COLO668 (cell line): ENCODE measurements around the gene NPRL2.

Experiments
- DNase-seq: peaks from one replicate; lab custom pipeline; 2025; ENCODE audit not compliant: unreplicated experiment; lab: John Stamatoyannopoulos, UW

NPRL2 gene

GRCh38 chr3:50350527-50351322 is at the start of gene NPRL2, which contains the start of gene CYB561D2:
TSS of gene NPRL2 (minus strand) at chr3:50350775. CDS start at chr3:50350652, 123 bp downstream.
TSS of gene CYB561D2 (plus strand) at chr3:50350862. CDS start at chr3:50351434, 572 bp downstream.
- peak; percentile 90 for DNase-seq

GRCh38 chr3:50396502-50396901 is 45.9 kb upstream of the NPRL2 start:
- peak; percentile 58 for DNase-seq

GRCh38 chr3:50395070-50395860 is 44.7 kb upstream of the NPRL2 start:
- DNase-seq: no peak

DNA sequence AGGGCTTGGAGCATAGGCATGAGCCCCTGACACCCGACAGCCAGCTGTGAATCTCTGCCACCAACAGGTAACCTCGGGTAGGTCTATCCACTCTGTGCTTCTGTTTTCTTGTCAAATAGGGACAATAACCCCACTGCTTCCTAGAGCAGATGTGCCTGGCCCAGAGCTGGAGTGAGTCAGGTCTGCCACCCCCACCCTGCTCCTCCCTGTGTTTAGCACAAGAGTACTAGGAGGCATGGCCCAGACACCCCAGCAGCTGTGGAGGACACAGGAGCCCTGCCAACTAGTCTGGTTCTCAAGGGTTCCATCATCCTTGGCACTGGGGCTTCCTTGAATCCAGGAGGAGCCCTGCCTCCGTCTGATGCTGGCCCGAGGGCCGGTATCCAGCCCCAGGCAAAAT is 42.5 kb upstream of the NPRL2 start:
- DNase-seq: no peak

DNA sequence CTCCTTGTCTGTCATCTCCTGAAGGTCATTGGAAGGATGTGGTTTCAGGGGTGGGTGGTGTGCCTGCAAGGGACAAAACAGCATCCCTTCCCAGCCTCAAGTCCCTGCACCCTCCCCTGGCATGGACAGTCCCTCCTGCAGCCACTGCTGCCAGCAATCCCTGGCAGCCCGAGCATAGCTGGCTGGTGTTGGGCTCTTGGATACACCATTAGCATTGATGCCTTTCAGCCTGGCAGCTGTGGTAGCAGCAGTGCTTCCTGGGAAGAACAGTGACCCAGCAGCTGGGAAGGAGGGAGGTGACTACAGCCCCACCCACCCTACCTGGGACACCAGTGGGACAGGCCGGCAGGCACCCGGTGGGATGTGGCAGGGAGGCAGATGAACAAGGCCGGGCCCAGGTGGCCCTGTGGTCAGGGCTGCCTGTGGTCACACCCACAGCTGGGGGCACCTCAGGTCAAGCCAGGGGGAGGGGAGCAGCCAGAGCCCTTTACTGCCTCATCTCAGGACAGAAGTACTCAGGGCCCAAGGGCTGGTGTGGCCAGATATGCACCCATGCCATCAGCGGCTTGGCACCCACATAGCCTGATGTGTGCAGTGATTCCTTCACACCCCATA is 41.6 kb upstream of the NPRL2 start:
- DNase-seq: peak; percentile 1

DNA sequence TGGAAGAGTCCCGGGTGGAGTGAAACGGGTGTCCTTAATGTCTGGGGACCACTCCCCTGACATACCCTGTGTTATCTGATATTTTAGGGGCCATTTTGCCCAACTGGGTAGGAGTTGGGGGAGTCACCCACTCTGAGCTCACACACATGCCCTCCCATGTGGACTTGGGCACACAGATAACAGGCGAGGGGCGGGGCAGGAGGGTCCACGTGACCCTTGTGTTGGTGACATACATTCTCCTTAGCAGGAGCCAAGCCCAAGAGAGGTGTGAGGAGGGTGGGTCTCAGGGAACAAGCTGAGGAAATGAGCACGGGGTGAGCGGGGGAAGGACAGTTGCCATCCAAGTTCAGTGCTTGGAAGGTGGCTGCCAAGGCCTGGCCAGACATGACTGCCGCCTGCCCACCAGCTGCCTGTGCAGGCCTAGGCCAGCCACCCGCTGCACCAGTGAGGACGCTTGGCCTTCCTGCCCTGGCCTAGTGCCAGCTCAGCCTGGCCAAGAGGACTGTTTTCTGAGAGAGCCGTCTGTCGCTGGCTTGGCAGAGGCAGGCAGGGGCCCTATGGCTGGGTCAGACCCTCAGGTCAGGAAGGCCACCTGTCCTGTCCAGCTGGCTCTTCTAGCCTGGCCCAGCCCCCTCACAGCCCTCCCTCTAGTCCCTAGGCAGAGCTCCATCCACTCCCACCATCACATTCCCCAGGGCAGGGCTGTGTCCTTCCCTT is 40.1 kb upstream of the NPRL2 start:
- peak; percentile 68 for DNase-seq

DNA sequence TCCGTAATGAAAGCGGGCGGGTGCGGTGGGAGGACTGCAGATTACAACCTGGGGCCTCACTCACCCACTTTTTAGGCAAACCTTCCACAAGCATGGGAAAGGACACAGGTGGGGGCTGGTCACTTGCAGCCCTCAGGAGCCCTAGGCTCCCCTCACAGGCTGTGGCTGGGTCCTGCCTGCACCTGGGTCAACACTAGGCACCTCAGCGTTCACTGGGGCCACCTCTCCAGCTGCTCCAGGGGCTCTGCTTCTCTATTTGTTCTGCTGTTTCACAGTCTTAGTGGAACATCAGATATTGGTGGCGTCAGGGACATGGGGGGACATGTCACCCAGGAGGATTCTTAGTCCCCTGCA is 38.8 kb upstream of the NPRL2 start:
- DNase-seq: no peak

DNA sequence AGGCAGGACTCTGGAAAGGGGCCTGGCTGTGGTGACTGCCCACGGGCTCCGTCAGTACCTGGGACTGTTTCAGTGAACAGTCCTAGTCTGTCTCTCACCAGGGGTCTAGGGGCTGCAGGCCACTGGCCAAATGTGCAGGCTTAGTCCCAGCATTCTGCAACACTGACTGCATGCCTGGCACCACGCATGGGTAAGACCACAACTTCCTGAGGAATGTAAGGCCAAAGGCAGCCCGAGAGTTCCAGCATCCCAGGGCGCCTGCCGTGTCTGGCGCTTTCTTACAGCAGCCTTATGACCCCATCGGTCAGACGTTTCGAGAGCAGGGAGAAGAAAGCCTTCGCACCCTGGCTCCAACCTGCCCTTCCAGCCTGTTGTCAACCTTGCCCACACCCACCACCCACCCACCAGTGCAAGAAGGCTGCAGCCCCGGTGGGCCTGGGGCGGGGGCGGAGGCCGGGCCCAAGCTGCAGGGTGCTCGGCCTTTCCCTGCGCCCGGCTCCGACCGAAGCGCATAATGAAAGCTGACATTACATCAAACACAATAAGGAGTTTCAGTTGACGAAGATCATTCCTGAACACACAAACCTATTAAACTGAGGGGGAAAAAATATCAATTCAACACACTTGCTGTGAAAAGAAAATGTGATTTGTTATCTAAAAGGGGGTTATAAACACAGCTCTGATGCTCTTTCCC is 38.3 kb upstream of the NPRL2 start:
- DNase-seq: no peak

GRCh38 chr3:50388016-50388719 is 37.6 kb upstream of the NPRL2 start:
- DNase-seq: peak; percentile 7

DNA sequence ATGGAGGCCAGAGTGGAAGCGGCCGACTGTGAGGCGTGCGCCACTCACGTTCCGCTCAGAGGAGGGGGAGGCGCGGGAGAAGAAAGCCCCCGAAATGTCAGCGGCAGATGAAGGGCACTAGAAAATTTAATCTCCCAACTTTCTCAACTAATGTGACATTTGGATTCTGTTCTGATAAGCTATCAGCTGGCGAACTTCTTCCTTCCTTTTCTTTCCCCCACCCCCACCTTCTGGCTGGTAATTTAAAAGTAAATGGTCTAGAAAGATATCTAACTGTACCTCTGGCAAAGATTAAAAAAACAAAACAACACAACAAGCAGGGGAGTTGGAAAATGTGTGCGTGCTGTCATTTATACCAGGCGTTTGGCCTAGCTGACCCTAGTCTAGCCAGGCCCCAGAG is 35.2 kb upstream of the NPRL2 start:
- DNase-seq: no peak

DNA sequence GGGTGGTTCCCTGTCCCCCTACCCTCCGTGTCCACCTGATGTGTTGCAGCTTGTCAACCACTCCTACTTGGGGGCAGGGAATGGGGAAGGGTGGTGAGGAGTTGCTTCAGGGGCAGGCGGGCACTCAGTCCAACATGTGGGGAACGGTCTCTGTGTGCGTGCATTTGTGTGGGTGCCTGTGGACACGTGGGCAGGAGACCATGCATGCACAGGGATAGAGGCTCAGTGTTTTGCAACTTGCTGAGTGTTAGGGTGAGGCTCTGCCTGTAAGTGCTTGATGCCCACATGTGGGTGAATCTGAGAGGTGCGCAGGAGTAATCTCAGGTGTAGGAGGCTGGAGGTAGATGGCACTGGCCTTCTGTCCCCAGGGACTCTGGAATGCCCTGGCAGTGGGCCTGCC is 33.2 kb upstream of the NPRL2 start:
- DNase-seq: no peak

- no peak for DNase-seq
Measured at GRCh38 chr3:50382722-50383121, 32.1 kb upstream of the NPRL2 start.

DNA sequence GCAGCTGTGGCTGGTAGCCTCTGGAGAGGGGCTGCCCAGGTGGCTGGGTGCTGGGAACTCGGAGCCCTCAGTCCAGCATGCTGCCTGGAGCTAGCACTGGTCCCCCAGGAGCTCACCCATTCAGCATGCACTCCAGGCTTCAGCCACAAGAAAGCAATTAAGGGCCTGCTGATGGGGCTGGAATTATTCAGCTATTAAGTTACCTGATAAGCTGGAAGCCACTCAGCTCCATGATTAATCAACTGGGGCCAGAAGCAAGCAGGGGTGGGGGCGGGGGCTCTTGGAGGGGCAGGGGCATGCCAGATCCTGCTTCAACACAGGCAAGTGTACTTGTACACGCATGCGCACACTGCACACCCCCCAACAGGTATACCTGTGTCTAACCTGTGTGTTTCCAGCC is 30.8 kb upstream of the NPRL2 start:
- DNase-seq: peak; percentile 10

DNA sequence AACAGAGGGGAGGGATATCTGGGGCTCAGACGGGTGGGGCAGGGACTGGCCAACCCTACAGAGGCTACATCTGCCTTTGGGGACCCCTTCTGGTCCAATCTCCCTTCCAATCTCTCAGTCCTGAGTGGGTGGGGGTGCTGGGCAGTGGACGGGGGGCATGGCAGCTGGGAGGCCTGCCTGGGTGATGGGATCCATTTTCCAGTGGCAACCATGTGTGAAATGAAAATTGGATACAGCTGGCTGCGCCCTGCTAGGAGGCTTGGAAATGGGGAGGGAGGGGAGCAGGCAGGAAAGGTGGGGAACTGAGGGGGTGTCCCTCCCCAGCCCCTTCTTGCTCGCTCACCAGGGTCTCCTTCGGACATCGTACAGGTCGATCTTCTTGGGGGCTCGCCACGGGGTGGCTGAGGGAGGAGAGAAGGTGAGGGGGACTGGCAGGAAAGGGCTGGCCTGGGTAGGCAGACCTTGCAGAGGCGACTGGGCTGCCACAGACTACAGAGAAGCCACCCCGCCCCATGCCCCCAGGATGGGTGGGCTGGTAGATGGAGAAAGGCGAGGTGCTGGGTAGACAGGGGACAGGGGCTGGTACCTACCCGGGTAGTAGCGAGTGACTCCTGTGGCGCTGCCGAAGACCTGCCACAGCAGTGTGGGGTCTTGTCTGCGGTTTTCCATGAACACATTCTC is 30.0 kb upstream of the NPRL2 start:
- DNase-seq: no peak

DNA sequence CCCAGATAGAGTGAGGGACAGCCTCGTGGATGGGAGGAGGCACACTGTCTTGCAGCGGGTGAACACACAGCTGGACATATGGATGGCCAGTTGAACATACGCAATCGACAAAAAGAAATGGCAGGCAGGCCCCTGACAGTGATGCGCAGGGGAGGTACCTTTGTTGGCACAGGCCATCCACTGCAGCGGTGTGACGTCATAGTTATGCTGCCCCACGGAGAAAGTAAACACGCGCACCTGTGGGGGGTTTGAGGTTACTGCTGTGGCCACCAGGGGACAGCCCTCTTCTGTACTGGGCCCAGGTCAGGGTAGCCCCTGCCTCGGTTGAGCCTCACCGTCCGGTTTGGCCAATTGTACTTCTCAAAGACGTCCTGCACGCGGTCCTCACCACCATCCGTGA is 28.2 kb upstream of the NPRL2 start:
- DNase-seq: no peak

GRCh38 chr3:50378024-50378423 is 27.4 kb upstream of the NPRL2 start:
- no peak for DNase-seq

- peak; percentile 7 for DNase-seq
Measured at GRCh38 chr3:50375258-50375931, 24.8 kb upstream of the NPRL2 start.

DNA sequence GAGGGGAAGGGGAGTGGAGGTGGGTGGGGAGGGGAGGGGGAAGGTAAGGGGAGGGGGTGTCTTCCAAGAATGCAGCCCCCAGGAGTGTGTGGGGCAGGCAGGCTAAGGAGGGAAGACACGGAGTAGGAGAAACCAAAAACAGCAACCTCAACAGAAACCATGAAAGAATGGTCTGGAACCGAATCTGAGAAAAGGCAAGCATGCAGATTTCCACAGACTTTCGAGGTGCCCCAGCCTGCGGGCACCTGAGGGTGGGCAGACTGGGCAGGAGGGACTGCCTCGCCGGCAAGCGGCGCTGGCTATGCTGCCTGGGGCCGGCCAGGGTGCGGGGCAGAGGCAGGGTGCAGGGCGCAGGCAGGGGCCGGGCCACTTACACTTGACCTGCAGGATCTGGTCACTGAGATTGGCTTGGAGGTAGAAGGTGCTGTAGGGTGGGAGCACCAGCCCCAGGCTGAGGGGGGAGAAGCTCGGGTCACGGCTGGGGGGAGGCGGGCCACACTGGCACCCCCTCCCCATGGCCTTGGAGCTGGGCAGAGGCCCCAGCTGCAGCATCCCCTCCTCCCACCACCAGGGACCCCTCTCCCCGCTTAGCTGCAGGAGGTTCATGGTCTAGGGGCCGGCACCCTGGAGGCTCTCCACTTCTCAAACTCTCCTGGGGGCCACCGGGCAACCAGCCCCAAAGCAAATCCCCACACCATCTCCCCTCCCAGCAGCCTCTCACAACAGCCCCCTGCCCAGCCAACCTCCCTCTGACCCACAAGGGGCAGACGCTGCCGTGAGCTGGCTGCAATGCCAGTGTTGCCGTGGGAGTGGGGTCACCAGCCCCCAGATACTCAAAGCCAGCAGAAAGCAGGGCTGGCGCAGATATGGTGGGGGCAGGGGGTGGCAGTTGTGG is 24.0 kb upstream of the NPRL2 start:
- DNase-seq: no peak
